GM21528 (cell line): ENCODE data around the gene USP13.

Source experiments
- ATAC-seq: cut with Tn5 transposase; IDR thresholded peaks from one replicate; pipeline ENCODE4 v1.9.1; 2021; ENCODE audit warnings: mild to moderate bottlenecking, moderate library complexity; ENCODE audit not compliant: unreplicated experiment, low FRiP score

USP13 gene

GRCh38 chr3:179837374-179837773, 184.5 kb downstream of the USP13 start:
- ATAC-seq = no peak
